Stimulated activated CD8-positive, alpha-beta memory T cell treated with anti-CD3 and anti-CD28 coated beads, Interleukin-4, amount 100 ng/mL, for 24 hours (primary cell): Measurements from ENCODE around the gene TUT1.
"Not testable (repeated sequence)": the region's sequence is repeated elsewhere in the genome, so short reads cannot be mapped to it uniquely, and the experiment has no call there.

Experiments
- DNase-seq: peaks from one replicate; pipeline ENCODE4 v3.0.0-alpha.2; 2020; ENCODE audit warnings: low read depth

The TUT1 gene

GRCh38 chr11:62591448-62592145 lies at the start of gene TUT1:
Gene TUT1, minus strand, starts transcription at chr11:62591523. Its CDS starts 38 bp downstream, at chr11:62591485.
- DNase-seq: peak; percentile 90

GRCh38 chr11:62632492-62632891 lies 41.2 kb upstream of the TUT1 start:
- DNase-seq: no peak

- DNase-seq: no peak
Observed at GRCh38 chr11:62627713-62628112, 36.4 kb upstream of the TUT1 start.

- no peak for DNase-seq
Observed at GRCh38 chr11:62622476-62623089, 31.3 kb upstream of the TUT1 start.

GRCh38 chr11:62621567-62622470 lies 30.5 kb upstream of the TUT1 start, which contains the start of gene B3GAT3:
Gene B3GAT3, minus strand, starts transcription at chr11:62621986. Its CDS starts 39 bp downstream, at chr11:62621947.
- peak; percentile 96 for DNase-seq

GRCh38 chr11:62621027-62621566 lies 29.8 kb upstream of the TUT1 start:
- no peak for DNase-seq

- not testable (repeated sequence) for DNase-seq
Observed at GRCh38 chr11:62616957-62617356, 25.6 kb upstream of the TUT1 start.

GRCh38 chr11:62615521-62615920 lies 24.2 kb upstream of the TUT1 start:
- no peak for DNase-seq

- peak; percentile 28 for DNase-seq
Observed at GRCh38 chr11:62614275-62614674, 23.0 kb upstream of the TUT1 start.

GRCh38 chr11:62613291-62613778 lies 22.0 kb upstream of the TUT1 start:
- no peak for DNase-seq

- peak; percentile 83 for DNase-seq
Observed at GRCh38 chr11:62612366-62613290, 21.3 kb upstream of the TUT1 start, which contains the start of the genes EML3 and ROM1. Gene EML3, minus strand, starts transcription at chr11:62612775. Its CDS starts 318 bp downstream, at chr11:62612457. Gene ROM1, plus strand, starts transcription at chr11:62613257. Its CDS starts 25 bp downstream, at chr11:62613282.

GRCh38 chr11:62611705-62612365 lies 20.5 kb upstream of the TUT1 start:
- DNase-seq: peak; percentile 40

GRCh38 chr11:62610814-62611704 lies 19.7 kb upstream of the TUT1 start:
- DNase-seq: no peak

GRCh38 chr11:62610403-62610802 lies 19.1 kb upstream of the TUT1 start:
- DNase-seq: no peak

GRCh38 chr11:62608776-62609175 lies 17.5 kb upstream of the TUT1 start:
- no peak for DNase-seq

GRCh38 chr11:62607714-62608113 lies 16.4 kb upstream of the TUT1 start:
- no peak for DNase-seq

- DNase-seq: no peak
Observed at GRCh38 chr11:62605902-62606301, 14.6 kb upstream of the TUT1 start.

- no peak for DNase-seq
Observed at GRCh38 chr11:62605467-62605866, 14.1 kb upstream of the TUT1 start.

- no peak for DNase-seq
Observed at GRCh38 chr11:62604460-62605120, 13.3 kb upstream of the TUT1 start.
